ENCODE measurements around the gene IL27RA.
A peak's percentile ranks its signal among the peaks of the same experiment; 100 is the strongest.
"Not testable (repeated sequence)": the region's sequence is repeated elsewhere in the genome, so short reads cannot be mapped to it uniquely, and the experiment has no call there.

IL27RA gene

DNA sequence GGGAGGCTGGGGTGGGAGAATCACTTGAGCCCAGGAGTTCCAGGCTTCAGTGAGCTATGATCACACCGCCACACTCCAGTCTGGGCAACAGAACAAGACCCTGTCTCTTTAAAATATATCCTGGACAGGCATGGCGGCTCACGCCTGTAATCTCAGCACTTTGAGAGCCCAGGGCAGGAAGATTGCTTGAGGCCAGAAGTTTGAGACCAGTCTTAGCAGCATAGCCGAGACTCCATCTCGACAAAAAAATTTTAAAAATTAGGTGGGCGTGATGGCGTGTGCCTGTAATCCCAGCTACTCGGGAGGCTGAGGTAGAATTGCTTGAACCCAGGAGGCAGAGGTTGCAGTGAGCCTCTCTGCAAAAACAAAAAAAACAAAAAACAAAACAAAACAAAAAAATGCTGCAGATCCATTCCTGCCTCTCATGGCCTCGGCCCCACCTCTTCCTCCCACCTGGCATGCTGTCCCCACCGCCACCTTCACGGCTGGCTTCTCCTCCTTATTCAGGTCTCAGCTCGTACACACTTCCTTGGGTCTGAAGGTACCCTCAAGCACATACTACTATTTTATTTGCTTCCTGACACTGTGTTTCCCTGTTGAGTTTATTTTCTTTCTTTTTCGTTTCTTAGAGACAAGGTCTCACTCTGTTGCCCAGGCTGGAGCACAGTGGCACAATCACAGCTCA is 30.7 kb upstream of the IL27RA start:
- DNase-seq, result no peak

DNA sequence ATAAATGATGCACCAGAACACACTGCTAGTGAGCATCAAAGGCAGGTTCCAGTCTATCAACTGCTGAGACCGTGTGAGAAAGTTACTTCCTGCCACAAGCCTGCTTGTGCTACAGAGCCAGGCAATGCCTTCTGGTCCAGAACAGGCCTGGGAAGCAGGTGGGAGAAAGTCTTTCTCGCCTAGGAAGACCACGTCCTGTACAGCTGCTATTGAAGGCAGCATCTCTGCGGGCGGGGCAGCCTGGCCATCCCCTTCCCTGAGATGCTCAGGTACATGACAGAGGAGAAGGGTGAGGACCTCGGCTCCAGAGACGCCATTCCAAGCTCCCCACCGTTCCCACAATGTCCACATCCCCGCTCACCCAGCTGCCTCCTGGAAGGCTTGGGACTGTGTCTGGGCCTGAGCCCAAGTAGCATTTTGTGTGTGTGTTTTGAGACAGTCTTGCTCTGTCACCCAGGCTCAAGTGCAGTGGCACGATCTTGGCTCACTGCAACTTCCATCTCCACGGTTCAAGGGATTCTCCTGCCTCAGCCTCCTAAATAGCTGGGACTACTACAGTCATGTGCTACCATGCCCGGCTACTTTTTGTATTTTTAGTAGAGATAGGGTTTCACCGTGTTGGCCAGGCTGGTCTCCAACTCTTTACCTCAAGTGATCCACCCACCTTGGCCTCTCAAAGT is 28.9 kb upstream of the IL27RA start:
- DNase-seq, result peak; percentile 54 to 67

DNA sequence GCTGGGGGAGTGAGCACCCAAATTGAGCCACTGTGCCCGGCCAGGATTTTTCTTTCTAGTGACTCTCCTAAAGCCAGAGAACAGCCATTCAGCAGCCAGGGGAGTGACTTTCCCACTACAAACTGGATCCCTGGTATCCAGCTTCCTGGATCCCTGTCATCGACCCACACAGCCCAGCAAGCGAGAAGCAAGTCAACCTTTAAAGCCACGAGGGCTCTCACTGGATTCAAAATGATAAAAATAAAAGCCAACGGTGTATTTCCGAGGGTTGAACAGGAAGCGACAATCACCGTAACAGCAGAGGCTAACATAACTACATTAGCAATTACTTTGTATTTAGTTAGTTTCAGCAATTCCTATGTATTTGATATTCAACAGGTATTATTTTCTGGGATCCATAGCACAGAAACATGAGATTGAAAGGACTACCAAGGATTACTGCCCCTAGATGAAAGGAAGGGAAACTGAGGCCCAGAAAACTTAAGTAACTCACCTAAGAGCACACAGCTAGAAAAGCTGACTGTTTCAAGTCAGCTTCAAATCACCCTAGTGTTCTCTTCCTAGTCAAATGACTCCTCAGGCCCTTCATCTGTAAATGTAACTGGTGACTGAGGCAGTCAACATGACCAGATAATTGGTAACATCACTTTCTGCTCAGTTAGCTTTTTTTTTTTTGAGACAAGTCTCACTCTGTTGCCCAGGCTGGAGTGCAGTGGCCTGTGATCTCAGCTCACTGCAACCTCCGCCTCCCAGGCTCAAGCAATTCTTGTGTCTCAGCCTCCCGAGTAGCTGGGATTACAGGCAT is 28.1 kb upstream of the IL27RA start:
- peak in 1 of 2 donors; percentile 56 for DNase-seq

DNA sequence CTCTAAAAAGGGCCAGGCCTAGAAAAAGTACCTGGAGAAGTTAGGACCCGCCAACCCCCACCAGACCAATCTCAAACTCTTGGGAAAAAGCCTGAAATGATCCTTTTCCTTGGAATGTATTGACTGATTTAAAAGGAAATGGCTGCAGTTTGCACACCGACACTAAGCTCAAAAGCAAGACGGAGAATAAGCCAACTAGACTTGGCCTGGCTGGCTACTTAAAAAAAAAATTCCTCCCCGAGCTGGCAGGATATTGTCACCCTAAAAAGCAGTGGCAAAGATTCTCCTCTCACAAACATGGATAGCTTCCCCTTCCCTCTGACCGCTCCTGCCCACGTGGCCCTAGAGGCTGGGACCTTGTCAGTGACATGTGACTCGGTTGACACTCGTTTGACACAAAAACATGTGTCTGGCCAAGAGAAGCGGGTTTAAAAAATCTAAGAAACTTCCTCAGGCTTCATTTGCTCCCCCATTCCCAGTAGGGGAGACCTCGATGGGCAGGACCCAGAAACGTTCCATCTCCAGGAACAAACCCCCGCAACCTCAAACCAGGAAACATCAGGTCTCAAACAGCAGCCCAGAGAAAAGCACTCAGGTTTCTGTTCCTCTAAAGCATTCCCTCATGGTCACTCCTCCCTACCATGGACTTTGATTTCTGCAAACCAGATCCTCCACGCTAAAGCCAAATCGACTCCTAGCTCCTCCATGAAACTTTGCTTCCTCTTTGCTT is 26.8 kb upstream of the IL27RA start:
- peak; percentile 27 to 57 for DNase-seq

DNA sequence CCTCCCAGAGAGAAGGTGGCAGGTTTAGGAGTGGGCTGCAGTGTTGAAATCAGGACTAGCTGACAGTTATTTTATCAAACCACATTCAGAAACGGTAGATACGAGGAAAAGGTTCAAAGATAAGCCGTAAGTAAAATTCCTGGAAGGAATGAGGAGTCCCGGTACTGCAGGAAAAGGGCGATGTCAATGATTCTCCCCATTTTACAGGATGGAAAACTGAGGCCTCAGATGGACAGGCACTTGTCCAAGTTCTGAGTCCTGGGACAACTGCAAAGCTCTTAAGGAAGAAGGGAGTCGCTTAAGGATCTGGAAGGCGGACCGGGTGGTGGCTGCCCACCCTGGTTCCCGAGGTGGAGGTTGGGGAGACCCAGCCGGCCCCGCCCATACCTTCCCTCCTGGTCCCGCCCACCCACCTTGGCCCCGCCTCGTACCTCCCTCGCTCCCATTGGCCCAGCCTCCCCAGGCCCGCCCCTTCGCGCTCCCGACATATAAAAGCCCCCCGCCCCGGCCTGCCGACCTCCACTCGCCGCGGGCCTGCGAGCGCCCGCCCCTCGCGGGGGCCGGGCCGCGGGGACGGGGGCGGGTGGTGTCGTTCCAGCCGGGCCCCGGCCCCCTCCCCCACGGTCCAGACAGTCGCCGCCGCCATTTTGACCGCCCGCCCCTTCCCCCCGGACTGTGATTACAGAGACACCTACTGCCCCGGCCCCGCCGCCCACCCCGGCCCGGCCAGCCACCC is 26.0 kb upstream of the IL27RA start:
- DNase-seq, result peak; percentile 93 to 95

DNA sequence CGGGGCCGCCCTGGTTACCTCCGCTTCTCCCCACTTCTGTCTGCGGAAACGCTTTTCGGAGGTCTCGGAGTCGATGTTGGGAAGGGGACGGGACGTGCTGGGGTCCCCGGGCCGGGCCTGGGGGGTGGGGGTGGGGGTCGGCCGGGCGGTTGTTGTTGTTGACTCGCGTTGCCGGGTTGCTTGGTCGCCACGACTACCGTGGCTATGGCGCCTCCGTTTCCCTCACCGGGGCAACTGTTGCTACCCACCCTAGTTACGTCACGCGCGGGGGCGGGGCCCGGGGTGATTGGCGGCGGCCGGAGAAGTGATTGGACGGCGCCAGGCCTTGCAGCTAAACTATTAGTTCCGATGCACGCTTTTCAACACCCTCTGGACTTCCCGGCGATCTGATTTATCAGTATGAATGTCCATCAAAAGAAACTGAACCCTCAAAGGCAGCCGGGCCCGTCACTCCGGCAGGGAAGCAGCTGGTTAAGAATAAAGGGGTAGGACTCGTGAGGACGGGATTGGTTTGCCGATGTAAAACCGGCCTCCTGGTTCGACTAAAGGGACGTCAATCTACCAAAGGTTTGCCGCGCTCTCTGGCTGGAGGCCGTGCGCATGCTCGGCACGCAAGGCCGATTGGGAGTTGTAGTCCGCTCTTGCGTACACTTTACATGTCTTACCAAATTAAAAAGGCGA is 25.3 kb upstream of the IL27RA start, which contains the start of gene RFX1:
Gene RFX1, minus strand, starts transcription at position 236 of the 681 bp plus-strand sequence. CDS start 12,477 bp downstream, outside the sequence.
- peak; percentile 99 to 100 for DNase-seq

DNA sequence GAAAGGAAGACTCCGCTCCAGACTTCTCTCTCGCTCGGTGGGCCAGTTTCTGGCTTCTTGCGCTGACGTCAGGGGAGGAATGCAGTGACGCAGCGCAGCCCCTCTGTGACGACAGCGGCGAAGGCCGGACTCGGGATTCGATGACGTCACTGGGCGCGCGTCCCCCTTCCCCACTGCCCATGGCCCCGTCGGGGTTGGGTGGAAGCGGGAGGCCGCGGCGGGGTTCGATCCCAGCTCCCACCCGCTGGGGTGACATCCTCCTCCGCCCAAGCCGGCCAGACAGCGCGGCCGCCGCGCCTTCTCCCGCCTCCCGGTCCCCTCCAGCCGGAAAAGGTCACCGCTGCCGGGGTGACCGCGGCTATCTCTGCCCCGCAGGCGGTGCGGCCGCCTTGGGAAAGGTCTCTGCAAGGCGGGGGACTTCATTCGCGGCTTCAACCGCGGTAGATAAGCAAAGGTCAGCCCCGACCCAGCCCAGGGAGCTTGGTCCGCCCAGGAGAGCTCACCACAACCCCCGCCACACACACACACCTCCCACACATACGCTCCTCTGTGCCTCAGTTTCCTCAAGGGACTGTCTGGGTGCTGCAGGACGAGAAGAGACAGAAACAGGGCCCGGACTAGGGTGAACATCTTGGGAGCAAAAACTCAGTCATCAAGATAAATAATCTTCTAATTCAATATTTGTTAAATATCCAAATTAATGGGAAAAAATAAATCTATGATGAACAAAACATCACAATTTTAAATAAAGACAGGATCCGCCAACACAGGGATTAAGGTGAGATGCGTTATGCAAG is 24.6 kb upstream of the IL27RA start:
- DNase-seq, result no peak

DNA sequence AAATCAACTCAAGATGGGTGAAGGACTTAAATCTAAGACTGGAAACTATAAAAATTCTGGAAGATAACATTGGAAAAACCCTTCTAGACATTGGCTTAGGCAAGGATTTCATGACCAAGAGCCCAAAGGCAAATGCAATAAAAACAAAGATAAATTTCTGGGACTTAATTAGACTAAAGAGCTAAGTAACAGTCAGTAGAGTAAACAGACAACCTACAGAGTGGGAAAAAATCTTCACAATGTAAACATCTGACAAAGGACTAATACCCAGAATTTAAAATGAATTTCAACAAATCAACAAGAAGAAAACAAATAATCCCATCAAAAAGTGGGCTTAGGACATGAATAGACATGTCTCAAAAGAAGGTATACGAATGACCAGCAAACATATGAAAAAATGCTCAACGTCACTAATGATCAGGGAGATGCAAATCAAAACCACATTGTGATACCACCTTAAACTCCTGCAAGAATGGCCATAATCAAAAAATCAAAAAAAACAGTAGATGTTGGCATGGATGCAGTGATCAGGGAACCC is 19.1 kb upstream of the IL27RA start:
- no peak for DNase-seq

DNA sequence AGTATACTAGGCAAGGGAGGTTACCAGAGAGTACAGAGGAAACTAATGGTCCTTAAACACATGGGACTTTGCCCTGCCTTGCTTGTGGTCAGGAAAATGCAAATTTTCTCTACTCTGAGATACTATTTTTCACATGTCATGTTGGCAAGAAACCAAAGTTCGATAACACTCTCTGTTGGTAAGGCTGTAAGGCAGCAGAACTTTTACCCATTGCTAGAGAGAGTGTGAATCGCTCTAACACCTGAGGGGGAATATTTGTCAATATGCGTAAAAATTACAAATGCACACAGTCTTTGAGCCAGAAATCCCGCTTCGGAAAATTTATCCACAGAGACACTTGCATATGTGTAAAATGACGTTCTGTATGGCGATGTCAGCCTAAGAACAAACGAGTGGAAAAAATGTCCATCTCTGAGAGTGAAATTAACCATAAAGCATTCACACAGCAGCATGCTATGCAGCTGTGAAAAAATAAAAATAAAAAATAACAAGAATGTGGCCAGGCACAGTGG is 16.0 kb upstream of the IL27RA start:
- no peak for DNase-seq

DNA sequence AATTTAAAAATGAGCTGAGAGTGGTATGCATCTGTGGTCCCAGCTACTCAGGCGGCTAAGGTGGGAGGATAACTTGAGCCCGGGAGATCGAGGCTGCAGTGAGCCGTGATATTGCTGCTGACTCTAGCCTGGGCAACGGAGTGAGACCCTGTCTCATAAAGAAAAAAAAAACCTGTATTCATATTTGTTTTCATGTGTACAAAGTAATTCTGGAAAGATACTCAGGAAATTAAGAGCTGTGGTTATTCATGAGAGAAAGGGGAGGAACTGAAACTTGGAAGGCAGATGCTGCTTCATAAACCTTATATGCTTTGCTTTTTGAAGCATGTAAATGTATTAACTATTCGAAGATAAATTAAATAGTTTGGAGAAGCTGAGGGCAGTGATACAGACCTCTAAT is 12.5 kb upstream of the IL27RA start:
- no peak for DNase-seq

DNA sequence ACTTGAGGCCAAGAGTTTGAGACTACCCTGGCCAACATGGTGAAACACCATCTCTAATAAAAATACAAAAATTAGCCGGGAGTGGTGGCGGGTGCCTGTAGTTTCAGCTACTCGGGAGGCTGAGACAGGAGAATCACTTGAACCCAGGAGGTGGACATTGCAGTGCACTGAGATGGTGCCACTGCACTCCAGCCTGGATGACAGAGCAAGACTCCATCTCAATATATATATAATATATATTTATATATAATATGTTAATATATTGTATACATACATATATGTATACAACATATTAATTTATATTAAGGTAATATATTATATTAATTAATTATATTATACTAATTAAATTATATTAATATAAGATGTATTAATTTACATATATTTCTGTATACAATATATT is 11.8 kb upstream of the IL27RA start:
- not testable (repeated sequence) for DNase-seq

DNA sequence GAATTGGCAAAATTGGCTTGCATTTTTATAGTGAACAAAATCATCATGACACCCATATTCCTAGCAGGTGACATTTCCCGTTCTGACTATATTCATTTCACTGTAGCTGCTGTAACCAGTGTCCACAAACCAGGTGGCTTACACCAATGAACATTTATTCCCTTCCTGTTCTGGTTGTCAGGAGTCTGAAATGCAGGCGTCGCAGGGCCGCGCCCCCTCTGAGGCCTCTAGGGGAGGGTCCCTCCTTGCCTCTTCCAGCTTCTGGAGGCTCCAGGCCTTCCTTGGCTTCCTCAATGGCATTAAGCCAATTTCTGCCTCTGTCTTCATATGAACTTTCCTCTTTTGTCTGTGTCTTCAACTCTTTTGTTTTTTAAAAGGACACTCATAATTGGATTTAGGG is 10.1 kb upstream of the IL27RA start:
- DNase-seq, result no peak

DNA sequence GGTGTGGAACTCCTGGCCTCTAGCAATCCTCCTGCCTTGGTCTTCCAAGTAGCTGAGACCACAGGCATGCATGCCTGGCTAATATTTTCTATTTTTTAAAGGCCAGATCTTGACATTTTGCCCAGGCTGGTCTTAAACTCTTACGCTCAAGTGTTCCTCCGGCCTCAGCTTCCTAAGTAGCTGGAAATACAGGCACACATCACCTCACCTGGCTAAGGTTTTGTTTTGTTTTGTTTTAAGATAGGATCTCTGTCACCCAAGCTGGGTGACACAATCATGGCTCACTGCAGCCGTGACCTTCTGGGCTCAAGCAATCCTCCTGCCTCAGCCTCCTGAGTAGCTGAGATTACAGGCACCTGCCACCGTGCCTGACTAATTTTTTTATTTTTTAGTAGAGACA is 9.1 kb upstream of the IL27RA start:
- no peak for DNase-seq

DNA sequence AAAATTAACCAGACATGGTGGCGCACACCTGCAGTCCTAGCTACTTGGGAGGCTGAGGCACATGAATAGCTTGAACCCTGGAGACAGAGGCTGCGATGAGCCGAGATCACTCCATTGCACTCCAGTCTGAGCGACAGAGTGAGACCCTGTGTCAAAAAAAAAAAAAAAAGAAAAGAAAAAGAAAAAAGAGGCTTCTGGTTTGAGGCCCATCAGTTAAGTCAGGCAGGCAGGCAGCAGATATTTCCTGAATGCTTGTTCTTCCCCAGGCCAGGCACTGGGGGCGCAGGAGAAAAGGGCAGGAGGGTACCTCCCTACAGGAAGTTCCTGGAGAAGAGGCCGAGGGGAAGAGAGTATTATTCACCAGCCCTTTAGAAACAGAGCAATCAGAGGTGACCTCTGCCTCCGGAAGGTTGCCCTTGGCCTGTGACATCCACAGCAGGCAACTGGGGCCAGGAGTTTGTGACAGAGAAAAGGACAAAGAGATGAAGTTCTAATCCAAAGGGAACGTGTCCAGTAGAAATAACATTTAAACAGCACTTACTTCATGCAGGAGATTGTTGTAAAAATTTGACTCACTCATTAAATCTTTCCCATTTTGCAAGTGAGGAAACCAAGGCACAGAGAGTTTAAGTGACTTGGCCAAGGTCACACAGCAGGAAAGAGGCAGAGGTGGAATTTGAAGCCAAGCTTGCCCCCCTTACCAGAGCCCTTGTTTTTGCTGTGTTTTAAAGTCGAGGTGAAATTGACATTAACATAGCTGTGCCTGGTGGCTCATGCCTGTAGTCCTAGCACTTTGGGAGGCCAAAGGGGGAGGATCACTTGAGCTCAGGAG is 7.9 kb upstream of the IL27RA start:
- DNase-seq, result peak; percentile 28 to 54

DNA sequence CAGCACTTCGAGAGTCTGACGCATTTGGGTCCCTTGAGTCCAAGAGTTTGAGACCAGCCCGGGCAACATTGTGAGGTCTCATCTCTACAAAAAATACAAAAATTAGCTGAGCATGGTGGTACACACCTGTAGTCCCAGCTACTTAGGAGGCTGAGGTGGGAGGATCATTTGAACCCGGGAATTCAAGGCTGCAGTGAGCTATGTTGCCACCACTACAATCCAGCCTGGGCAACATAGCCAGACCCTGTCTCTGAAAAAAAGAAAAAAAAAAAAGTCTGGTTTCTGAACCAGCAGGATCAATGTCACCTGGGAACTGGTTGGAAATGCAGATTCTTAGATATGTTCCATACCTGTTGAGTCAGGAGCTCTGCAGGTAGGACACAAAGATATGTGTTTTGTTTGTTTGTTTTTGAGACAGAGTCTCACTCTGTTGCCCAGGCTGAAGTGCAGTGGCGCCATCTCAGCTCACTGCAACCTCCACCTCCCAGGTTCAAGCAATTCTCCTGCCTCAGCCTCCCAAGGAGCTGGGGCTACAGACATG is 4.8 kb upstream of the IL27RA start:
- not testable (repeated sequence) for DNase-seq

DNA sequence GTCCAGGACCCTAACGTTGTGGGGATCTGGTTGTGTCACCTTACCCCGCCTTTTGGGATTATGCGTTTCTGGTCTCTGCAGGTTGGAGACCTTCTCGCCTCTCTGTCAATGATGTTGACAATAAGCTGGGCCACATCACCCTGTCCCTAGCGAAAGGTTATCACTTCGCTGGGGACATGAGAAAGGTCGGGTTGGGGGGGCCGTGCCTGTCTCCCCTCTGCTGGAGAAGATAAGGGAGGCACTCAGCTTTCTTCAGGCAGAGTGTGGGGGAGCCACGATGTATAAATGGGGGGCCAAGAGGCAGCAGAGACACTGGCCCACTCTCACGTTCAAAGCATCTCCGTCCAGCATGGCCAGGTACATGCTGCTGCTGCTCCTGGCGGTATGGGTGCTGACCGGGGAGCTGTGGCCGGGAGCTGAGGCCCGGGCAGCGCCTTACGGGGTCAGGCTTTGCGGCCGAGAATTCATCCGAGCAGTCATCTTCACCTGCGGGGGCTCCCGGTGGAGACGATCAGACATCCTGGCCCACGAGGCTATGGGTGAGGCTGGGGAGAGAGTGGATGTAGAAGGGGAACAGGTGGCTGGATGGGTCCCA is 3.6 kb upstream of the IL27RA start, which contains the start of gene RLN3:
Gene RLN3, plus strand, starts transcription at position 293 of the 595 bp plus-strand sequence. Its CDS starts 57 bp downstream, at position 350.
- DNase-seq, result no peak

DNA sequence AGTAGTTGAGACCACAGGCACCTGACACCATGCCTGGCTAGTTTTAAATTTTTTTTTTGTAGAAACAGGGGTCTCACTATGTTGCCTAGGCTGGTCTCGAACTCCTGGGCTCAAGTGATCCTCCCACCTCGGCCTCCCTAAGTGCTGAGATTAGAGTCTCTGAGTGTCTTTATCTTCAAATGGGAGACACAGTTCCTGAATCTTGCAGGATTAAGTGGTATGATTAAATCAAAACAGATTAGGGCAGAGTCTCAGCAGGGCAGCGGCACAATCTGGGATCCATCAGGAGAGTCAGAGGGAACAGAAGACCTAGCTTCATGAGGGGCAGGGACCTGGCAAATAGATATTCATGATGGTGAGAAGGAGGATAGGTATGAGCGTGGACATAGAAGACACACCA is 2.7 kb upstream of the IL27RA start:
- DNase-seq, result no peak

DNA sequence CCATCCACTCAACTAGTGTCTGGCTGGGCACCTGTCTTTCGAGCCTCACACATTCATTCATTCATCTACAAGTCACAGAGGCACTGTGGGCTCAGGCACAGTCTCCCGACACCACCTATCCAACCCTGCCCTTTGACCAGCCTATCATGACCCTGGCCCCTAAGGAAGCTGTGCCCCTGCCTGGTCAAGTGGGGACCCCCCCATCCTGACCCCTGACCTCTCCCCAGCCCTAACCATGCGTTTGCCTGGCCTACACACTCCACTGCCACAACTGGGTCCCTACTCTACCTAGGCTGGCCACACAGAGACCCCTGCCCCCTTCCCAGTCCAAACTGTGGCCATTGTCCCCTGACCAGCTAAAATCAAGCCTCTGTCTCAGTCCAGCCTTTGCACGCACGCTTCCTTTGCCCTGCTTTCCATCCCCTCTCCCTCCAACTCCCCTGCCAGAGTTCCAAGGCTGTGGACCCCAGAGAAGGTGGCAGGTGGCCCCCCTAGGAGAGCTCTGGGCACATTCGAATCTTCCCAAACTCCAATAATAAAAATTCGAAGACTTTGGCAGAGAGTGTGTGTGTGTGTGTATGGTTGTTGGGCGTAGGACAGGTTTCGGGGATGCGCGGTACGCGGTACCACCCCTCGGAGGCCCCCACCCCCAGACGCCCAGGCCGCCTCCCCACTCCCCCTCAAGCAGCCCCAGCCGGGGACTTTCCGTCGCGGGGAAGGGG is 404 bp upstream of the IL27RA start:
- DNase-seq, result peak; percentile 85 to 88
